Measurements from ENCODE around the gene MYOT. TPM values are rescaled to one million over a fixed set of nuclear protein-coding genes. Genes with fewer than 3 reads are reported as not detected.

The MYOT gene, protein sequence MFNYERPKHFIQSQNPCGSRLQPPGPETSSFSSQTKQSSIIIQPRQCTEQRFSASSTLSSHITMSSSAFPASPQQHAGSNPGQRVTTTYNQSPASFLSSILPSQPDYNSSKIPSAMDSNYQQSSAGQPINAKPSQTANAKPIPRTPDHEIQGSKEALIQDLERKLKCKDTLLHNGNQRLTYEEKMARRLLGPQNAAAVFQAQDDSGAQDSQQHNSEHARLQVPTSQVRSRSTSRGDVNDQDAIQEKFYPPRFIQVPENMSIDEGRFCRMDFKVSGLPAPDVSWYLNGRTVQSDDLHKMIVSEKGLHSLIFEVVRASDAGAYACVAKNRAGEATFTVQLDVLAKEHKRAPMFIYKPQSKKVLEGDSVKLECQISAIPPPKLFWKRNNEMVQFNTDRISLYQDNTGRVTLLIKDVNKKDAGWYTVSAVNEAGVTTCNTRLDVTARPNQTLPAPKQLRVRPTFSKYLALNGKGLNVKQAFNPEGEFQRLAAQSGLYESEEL
- total RNA-seq, result not detected in 2 replicates

DNA sequence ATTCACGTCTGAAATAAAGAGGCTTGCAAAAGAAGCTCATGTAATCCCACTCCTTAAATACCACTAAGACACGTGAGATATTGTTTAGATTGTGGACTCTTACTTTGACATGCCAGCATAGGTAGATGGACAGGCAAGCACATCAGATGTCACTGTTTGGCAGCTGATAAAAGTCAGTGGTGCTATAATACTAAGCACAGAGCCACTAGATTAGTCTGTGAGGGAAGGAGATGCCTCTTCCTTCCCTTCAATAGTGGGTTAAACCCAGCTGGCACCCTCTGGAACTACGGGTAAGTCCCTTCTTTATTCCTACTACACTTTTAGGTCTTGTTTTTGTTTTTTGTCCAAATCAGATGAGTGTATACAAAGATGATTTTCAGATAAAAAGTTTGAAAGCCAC, at the start of gene MYOT:
TSS of gene MYOT (plus strand) at position 197 of the 400 bp plus-strand sequence. CDS start 2,792 bp downstream, outside the sequence.
- DNase-seq (ENCODE audit: low read depth) (no peak), FAIRE-seq (no peak)
- TF ChIP-seq, protein P1, sequence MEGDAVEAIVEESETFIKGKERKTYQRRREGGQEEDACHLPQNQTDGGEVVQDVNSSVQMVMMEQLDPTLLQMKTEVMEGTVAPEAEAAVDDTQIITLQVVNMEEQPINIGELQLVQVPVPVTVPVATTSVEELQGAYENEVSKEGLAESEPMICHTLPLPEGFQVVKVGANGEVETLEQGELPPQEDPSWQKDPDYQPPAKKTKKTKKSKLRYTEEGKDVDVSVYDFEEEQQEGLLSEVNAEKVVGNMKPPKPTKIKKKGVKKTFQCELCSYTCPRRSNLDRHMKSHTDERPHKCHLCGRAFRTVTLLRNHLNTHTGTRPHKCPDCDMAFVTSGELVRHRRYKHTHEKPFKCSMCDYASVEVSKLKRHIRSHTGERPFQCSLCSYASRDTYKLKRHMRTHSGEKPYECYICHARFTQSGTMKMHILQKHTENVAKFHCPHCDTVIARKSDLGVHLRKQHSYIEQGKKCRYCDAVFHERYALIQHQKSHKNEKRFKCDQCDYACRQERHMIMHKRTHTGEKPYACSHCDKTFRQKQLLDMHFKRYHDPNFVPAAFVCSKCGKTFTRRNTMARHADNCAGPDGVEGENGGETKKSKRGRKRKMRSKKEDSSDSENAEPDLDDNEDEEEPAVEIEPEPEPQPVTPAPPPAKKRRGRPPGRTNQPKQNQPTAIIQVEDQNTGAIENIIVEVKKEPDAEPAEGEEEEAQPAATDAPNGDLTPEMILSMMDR (IDR thresholded peaks at IDR 0.05; ENCODE audit: insufficient read depth, low read length, severe bottlenecking), result no peak
- Histone ChIP-seq H3K4me3 (ENCODE audit: low read depth, low read length) (no peak within 1 kb of the TSS), H3K27me3 (ENCODE audit: control insufficient read depth, insufficient read depth, low read length) (no peaks in the 10 kb centered on the region), H3K36me3 (ENCODE audit: control insufficient read depth, insufficient read depth, low read length) (no peaks in the 10 kb centered on the region)

DNA sequence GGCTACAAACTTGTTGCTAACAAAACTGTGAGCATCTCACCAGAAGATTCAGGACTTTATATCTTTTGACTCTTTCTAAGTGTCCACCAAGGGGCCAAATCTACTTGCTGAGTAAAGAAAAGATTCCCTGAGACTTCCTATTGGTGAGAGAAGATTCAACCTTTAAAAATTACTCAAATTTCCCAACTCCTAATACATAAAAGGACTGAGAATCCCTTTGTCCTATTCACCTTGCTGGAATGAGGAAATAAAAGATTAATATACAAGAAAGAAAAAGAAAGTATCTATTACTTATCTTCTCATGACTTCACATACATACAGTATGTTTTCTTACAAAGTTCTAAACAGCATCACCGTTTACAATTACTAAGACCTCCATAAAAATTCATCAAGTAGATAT, 47.9 kb upstream of the MYOT start:
- TF ChIP-seq, protein P1 (IDR thresholded peaks at IDR 0.05; ENCODE audit: insufficient read depth, low read length, severe bottlenecking), result no peak
- H3K27me3 ChIP-seq (ENCODE audit: control insufficient read depth, insufficient read depth, low read length), result no peaks in the 10 kb centered on the region
- FAIRE-seq, result no peak
- no peak overlapping the region for H3K4me3 ChIP-seq (ENCODE audit: low read depth, low read length)
- no peak for DNase-seq (ENCODE audit: low read depth)
- no peaks in the 10 kb centered on the region for H3K36me3 ChIP-seq (ENCODE audit: control insufficient read depth, insufficient read depth, low read length)

DNA sequence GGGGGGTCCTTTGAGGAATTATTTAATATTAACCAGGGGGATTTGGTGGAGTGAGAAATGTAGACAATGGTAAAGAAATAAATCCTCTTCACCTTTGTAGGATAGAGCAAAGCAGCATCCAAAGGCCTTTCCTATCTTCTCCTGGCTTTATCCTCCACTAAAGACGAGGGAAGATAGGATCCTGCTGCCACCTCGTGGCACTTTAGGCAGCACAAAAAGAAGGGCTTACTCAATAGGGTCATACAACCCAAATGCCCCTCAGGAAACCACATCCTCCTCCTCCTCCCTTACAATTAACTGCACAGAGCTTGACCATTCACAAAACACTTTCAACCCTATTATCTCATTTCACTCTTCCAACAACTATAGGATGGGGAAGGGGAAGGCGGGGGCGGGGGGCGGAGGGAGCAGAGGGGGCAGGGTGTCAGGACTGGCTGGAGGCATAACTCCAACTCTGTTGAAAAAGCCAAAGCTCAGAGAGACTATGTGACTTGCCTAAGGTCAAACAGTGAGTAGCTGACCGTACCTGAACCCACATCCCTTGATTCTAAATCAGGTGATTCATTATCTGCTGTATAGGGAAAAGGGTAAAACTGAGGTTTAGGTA, 45.4 kb upstream of the MYOT start:
- TF ChIP-seq, protein P1 (IDR thresholded peaks at IDR 0.05; ENCODE audit: insufficient read depth, low read length, severe bottlenecking), result peak; percentile 61
- no peak overlapping the region for H3K4me3 ChIP-seq (ENCODE audit: low read depth, low read length)
- H3K36me3 ChIP-seq (ENCODE audit: control insufficient read depth, insufficient read depth, low read length), result no peaks in the 10 kb centered on the region
- peak; percentile 31 for DNase-seq (ENCODE audit: low read depth)
- no peaks in the 10 kb centered on the region for H3K27me3 ChIP-seq (ENCODE audit: control insufficient read depth, insufficient read depth, low read length)
- no peak for FAIRE-seq

DNA sequence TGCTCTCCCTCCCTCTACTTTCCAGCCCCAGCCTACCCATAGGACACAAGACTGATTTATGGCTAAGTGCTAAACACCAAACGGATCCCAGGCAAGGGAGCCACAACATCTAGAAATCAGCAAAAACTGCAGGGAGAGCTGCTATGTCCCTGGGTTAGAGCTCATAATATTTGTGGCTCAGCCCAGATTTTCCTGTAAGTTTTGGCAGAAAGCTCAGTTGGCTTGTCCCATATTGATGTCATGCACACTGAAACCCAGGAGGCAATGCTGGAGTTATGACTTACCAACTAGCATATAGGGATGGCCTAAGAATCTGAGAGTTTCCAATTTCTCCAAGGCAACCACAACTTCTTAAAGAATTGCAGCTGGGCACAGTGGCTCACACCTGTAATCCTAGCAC, 44.7 kb upstream of the MYOT start:
- no peaks in the 10 kb centered on the region for H3K36me3 ChIP-seq (ENCODE audit: control insufficient read depth, insufficient read depth, low read length)
- no peak overlapping the region for H3K4me3 ChIP-seq (ENCODE audit: low read depth, low read length)
- no peaks in the 10 kb centered on the region for H3K27me3 ChIP-seq (ENCODE audit: control insufficient read depth, insufficient read depth, low read length)
- peak; percentile 18 for FAIRE-seq
- TF ChIP-seq, protein P1 (IDR thresholded peaks at IDR 0.05; ENCODE audit: insufficient read depth, low read length, severe bottlenecking), result no peak
- DNase-seq (ENCODE audit: low read depth), result no peak

DNA sequence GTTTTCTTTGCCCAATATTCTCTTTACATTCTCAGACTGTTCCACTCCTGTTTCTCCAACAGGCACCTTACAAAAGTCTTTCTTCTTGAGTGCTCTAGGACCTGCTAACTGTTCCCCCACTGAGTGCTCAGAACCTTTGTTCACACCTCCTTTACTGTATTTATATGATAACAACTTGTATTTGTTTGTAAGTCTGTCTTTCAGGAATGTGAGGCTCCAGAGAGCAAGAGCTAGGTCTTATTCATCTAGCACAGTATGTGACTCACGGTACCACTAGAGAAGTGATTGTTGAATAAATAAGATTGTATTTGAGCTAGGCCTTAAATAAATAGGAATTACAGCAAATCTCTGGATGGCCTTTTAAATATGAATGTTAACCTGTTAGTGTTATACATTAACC, 42.5 kb upstream of the MYOT start:
- no peak overlapping the region for H3K4me3 ChIP-seq (ENCODE audit: low read depth, low read length)
- FAIRE-seq (no peak), DNase-seq (ENCODE audit: low read depth) (peak; percentile 53)
- no peaks in the 10 kb centered on the region for H3K27me3 ChIP-seq (ENCODE audit: control insufficient read depth, insufficient read depth, low read length)
- H3K36me3 ChIP-seq (ENCODE audit: control insufficient read depth, insufficient read depth, low read length), result no peaks in the 10 kb centered on the region
- TF ChIP-seq, protein P1 (IDR thresholded peaks at IDR 0.05; ENCODE audit: insufficient read depth, low read length, severe bottlenecking), result no peak

Data from bronchial epithelial cell (primary cell).